Duodenal mucosa (tissue), 2 donors: ENCODE data around the gene GRIN3A.
A peak's percentile ranks its signal among the peaks of the same experiment; 100 is the strongest.

Experiments
- H3K27ac ChIP-seq: one replicate; pipeline ENCODE4 v1.7.0; 2013; ENCODE audit warnings: low read depth, low read length
- H3K27me3 ChIP-seq, 2 donors: one replicate each; pipeline ENCODE4 v1.7.0; 2013; ENCODE audit warnings: low read length in 2 of 2, control low read depth in 1 of 2; ENCODE audit not compliant: insufficient read depth in 2 of 2, control insufficient read depth in 1 of 2
- H3K36me3 ChIP-seq, 2 donors: one replicate each; pipeline ENCODE4 v1.7.0; 2013; ENCODE audit warnings: low read length in 2 of 2, control low read depth in 1 of 2; ENCODE audit not compliant: insufficient read depth in 2 of 2, control insufficient read depth in 1 of 2
- H3K4me1 ChIP-seq, 2 donors: one replicate each; pipeline ENCODE4 v1.7.0; 2013; ENCODE audit warnings: low read length in 2 of 2, control low read depth in 1 of 2; ENCODE audit not compliant: insufficient read depth in 2 of 2, control insufficient read depth in 1 of 2
- H3K4me3 ChIP-seq, 2 donors: one replicate each; pipeline ENCODE4 v1.7.0; 2013; ENCODE audit warnings: low read length in 2 of 2, low read depth in 1 of 2
- H3K9ac ChIP-seq, 2 donors: one replicate each; pipeline ENCODE4 v1.7.0; 2013; ENCODE audit warnings: low read length in 2 of 2, low read depth in 1 of 2
- H3K9me3 ChIP-seq, 2 donors: one replicate each; pipeline ENCODE4 v1.7.0; 2013; ENCODE audit warnings: low read length in 2 of 2, control low read depth in 1 of 2; ENCODE audit not compliant: control insufficient read depth in 1 of 2

GRIN3A gene

DNA sequence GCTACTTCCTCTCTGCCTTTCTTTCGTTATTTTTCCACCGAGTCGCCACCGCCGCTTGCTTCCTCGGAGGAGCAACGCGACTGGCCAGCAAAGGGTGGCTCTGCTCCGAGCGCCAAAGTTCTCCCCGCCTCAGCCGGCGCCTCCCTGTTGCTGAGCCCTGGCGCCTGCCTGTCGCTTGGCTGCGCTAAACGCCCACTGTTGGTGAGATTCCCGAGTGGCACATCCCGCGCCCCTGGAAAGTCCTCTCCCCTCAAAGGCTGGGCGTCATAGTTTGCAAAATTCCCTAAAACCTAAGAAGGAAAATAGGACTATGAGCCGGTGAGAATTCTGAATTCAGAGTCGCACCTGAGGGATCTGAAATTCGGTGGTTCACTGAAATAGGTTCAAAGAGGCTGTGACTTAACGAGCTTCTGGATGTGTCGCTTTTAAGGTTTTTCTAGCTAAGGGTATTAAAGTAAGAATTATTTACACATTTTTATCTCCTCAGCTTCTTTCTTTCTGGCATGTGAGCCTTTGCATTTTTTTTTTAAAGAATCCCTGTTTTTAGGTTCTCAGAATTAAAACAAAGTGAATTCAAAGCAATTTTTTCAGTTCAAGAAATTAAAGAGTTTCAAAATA lies at the start of gene GRIN3A:
TSS of gene GRIN3A (minus strand) at position 82 of the 618 bp plus-strand sequence. CDS start 668 bp downstream, outside the sequence.
- Histone ChIP-seq H3K27ac (no peak within 1 kb of the TSS), H3K4me3 (peak within 1 kb of the TSS; percentile 48 to 57), H3K9ac (no peak within 1 kb of the TSS), H3K9me3 (no peaks in the 10 kb centered on the region), H3K36me3 (no peaks in the 10 kb centered on the region), H3K27me3 (peaks cover 37 to 56% of the 10 kb centered on the region in 2 donors), H3K4me1 (peaks cover 0 to 6% of the 10 kb centered on the region in 2 donors)

DNA sequence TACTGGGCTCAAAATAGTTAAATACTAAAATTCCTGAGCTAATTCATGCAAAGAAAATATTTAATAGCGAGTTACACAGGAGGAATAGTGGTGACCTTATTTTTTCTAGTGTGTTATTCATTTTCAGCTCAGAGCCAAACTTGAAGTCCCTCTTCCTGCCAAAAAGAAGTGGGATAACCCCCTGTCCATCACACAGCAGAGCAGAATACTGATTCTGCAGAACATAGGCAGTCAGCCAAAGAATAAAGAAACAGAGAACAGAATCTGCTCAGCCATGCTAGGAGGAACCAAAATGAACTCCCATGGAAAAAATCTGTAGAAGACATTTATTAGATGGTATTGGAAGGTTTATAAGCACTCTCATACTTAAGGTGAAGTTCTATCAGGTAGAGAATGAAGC lies 49.4 kb upstream of the GRIN3A start:
- H3K4me1 ChIP-seq, result no peaks in the 10 kb centered on the region
- H3K9ac ChIP-seq, result no peak overlapping the region
- H3K36me3 ChIP-seq, result no peaks in the 10 kb centered on the region
- no peak overlapping the region for H3K4me3 ChIP-seq
- no peak overlapping the region for H3K27ac ChIP-seq
- H3K27me3 ChIP-seq, result no peaks in the 10 kb centered on the region
- H3K9me3 ChIP-seq, result no peaks in the 10 kb centered on the region

DNA sequence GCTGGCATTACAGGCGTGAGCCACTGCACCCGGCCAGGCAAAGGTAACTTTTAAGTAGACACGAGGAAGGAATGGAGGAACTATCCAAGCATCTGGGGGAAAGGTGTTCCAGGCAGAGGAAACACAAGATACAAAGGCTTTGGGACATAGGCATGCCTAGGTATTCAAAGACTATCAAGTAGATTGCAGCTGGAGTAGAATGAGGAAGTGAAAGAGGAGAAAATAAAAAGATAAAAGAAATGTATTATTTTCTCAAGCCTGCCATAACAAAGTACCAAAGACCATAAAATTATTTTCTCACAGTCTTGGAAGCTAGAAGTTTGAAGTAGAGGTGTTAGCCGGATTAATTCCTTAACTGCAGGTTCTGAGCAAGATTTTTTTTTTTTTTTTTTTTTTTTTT lies 39.9 kb upstream of the GRIN3A start:
- H3K4me3 ChIP-seq, result no peak overlapping the region
- no peaks in the 10 kb centered on the region for H3K9me3 ChIP-seq
- H3K27me3 ChIP-seq, result no peaks in the 10 kb centered on the region
- H3K27ac ChIP-seq, result no peak overlapping the region
- H3K36me3 ChIP-seq, result no peaks in the 10 kb centered on the region
- no peaks in the 10 kb centered on the region for H3K4me1 ChIP-seq
- H3K9ac ChIP-seq, result no peak overlapping the region

GRCh38 chr9:101764472-101764871 lies 26.0 kb upstream of the GRIN3A start:
- no peaks in the 10 kb centered on the region for H3K4me1 ChIP-seq
- H3K36me3 ChIP-seq, result no peaks in the 10 kb centered on the region
- H3K9ac ChIP-seq, result no peak overlapping the region
- no peaks in the 10 kb centered on the region for H3K9me3 ChIP-seq
- H3K27me3 ChIP-seq, result no peaks in the 10 kb centered on the region
- no peak overlapping the region for H3K27ac ChIP-seq
- no peak overlapping the region for H3K4me3 ChIP-seq

GRCh38 chr9:101758304-101758930 lies 20.0 kb upstream of the GRIN3A start:
- H3K27me3 ChIP-seq, result no peaks in the 10 kb centered on the region
- H3K36me3 ChIP-seq, result no peaks in the 10 kb centered on the region
- H3K9me3 ChIP-seq, result no peaks in the 10 kb centered on the region
- no peak overlapping the region for H3K4me3 ChIP-seq
- H3K27ac ChIP-seq, result no peak overlapping the region
- no peaks in the 10 kb centered on the region for H3K4me1 ChIP-seq
- H3K9ac ChIP-seq, result no peak overlapping the region

DNA sequence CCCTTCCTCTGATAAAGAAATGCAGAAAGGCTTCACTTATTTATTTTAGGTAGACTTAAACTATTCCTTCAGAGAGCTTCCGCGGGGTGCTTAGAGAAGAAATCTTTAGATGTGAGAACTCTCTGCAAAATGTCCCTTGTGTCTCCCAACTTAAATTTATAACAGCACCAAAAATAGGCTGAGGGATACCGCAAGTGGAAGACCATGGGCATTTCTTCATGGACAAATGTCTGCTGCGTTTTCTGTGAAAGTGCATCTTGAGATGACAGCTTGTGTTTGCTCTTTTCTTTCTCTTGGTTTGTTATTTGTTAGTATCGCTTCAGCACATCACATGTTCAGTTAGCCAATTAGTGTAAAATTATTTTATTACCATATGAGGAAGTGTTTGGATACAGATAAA lies 15.3 kb upstream of the GRIN3A start:
- no peak overlapping the region for H3K9ac ChIP-seq
- no peaks in the 10 kb centered on the region for H3K27me3 ChIP-seq
- H3K4me3 ChIP-seq, result no peak overlapping the region
- H3K9me3 ChIP-seq, result no peaks in the 10 kb centered on the region
- H3K4me1 ChIP-seq, result no peaks in the 10 kb centered on the region
- no peaks in the 10 kb centered on the region for H3K36me3 ChIP-seq
- no peak overlapping the region for H3K27ac ChIP-seq

GRCh38 chr9:101751895-101752294 lies 13.4 kb upstream of the GRIN3A start:
- H3K27me3 ChIP-seq, result no peaks in the 10 kb centered on the region
- no peak overlapping the region for H3K4me3 ChIP-seq
- H3K4me1 ChIP-seq, result no peaks in the 10 kb centered on the region
- H3K9ac ChIP-seq, result no peak overlapping the region
- no peak overlapping the region for H3K27ac ChIP-seq
- no peaks in the 10 kb centered on the region for H3K9me3 ChIP-seq
- no peaks in the 10 kb centered on the region for H3K36me3 ChIP-seq

GRCh38 chr9:101739311-101739710 lies 864 bp upstream of the GRIN3A start:
- Histone ChIP-seq H3K9me3 (no peaks in the 10 kb centered on the region), H3K4me1 (peaks cover 0 to 6% of the 10 kb centered on the region in 2 donors), H3K36me3 (no peaks in the 10 kb centered on the region), H3K27ac (no peak overlapping the region), H3K4me3 (no peak overlapping the region), H3K9ac (no peak overlapping the region), H3K27me3 (peaks cover 37 to 56% of the 10 kb centered on the region in 2 donors)

DNA sequence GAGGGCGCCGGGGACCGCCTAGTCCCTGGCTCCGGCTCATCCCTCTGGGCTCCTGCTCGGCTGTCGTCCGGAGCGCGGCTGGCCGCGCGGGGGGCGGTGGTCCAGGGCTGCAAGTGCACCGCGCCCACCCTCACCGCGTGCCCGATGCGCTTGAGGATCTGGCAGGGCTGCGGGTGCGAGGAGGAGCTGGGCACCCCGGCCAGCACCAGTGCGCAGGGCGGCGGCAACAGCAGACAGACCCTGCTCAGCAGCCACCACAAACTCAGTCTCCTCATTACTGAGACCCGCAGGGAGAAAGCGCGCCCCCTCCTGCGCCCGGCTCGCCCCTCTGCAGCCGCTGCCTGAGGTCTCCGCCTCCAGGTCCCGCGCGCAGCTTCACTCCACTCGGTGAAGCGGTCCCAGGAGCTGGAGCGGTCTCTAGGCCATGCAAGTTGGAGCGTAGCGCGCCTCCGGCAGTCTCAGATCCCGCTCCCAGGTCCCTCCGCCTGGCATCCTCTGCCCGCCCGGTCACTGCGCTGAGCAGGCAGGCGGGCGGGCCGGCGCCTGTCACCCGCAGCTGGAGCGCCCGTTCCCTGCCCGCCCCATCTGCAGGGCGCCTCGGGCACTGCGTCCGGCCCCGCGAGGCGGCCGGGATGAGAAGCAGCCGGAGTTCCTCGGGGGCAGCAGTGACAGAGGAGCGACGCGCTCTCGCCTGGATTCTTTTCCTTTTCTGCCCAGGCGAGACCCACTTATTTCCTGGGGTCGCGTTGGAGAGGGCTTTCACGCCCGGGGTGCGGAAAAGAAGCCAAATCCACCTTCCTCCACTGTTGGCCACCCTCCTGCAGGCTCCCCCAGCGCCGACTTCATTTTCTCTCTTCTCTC lies 512 bp downstream of the GRIN3A start:
- Histone ChIP-seq H3K27ac (no peak overlapping the region), H3K36me3 (no peaks in the 10 kb centered on the region), H3K27me3 (peaks cover 37 to 54% of the 10 kb centered on the region in 2 donors), H3K4me3 (peak overlapping the region; percentile 48 to 57), H3K9me3 (no peaks in the 10 kb centered on the region), H3K9ac (no peak overlapping the region), H3K4me1 (peaks cover 0 to 6% of the 10 kb centered on the region in 2 donors)

- H3K9me3 ChIP-seq, result no peaks in the 10 kb centered on the region
- peaks cover 37 to 57% of the 10 kb centered on the region in 2 donors for H3K27me3 ChIP-seq
- H3K4me1 ChIP-seq, result peaks cover 0 to 6% of the 10 kb centered on the region in 2 donors
- no peak overlapping the region for H3K27ac ChIP-seq
- H3K4me3 ChIP-seq, result no peak overlapping the region
- H3K36me3 ChIP-seq, result no peaks in the 10 kb centered on the region
- H3K9ac ChIP-seq, result no peak overlapping the region
These were observed 1.2 kb downstream of the GRIN3A start for GRCh38 chr9:101737165-101737704.
